HepG2 (cell line): Measurements from ENCODE around the gene CPNE8. TPM values are rescaled to one million over a fixed set of nuclear protein-coding genes. Genes with fewer than 3 reads are reported as not detected.

Experiments
- ATAC-seq: fragments of 200-7000 bp; cut with Tn5 transposase; 3 replicates; pipeline ENCODE4 v1.9.1; 2020; ENCODE audit warnings: mild to moderate bottlenecking, moderate library complexity
- BruUV-seq: library from RNA; stranded (reverse); fragments of 400-500 nt; replicated peaks from 2 replicates; lab custom pipeline; 2021; lab: Mats Ljungman, UMichigan
- CTCF ChIA-PET: fragments of 300-600 bp; formaldehyde crosslinking; extraction: SDS; loops from one replicate; lab custom pipeline; 2021; ENCODE audit warnings: low total read pairs, inconsistent platforms, low intra/inter-chr PET ratio; lab: Yijun Ruan, JAX
- POLR2A ChIA-PET: fragments of 350-600 bp; sonication (Branson Sonifier 250); formaldehyde crosslinking; loops from one replicate; lab custom pipeline; 2020; ENCODE audit warnings: antibody characterized with exemption, inconsistent platforms; lab: Yijun Ruan, JAX
- DNase-seq: peaks from one replicate; pipeline ENCODE4 v3.0.0-alpha.2; 2015; ENCODE audit warnings: low spot score
- FAIRE-seq: peaks from 3 replicates; lab custom pipeline; 2011; peaks lifted over from hg19 to GRCh38; lab: Jason Lieb, UNC
- H2AFZ ChIP-seq: one replicate; pipeline ENCODE4 v1.6.1; 2011; ENCODE audit warnings: low read length, inconsistent platforms
- H3K27ac ChIP-seq: fragments of 300-600 bp; 3 replicates; pipeline ENCODE4 v1.8.0; 2011; ENCODE audit warnings: mixed run types, mild to moderate bottlenecking, mixed read lengths, low read length, inconsistent platforms; ENCODE audit not compliant: insufficient read depth; ENCODE audit errors: extremely low read length
- H3K27me3 ChIP-seq, 2 experiments: fragments of 200-600 bp in 1 of 2; 2 replicates in 1 of 2; 3 replicates in 1 of 2; pipeline versions ENCODE4 v1.6.0 to v1.8.0; 2011; ENCODE audit warnings: low read length in 2 of 2, mild to moderate bottlenecking in 2 of 2, moderate library complexity in 2 of 2, inconsistent platforms in 1 of 2; ENCODE audit not compliant: insufficient read depth in 2 of 2, control insufficient read depth in 1 of 2
- H3K36me3 ChIP-seq, 2 experiments: fragments of 200-600 bp in 1 of 2; replicated peaks in 1 of 2; 2 replicates in 1 of 2; 3 replicates in 1 of 2; pipeline versions ENCODE4 v1.5.1 to v1.8.0; 2011; ENCODE audit warnings: low read length in 2 of 2, inconsistent platforms in 1 of 2; ENCODE audit not compliant: insufficient read depth in 2 of 2, control insufficient read depth in 1 of 2
- H3K4me1 ChIP-seq: 2 replicates; pipeline ENCODE4 v1.5.1; 2012; ENCODE audit warnings: low read length, inconsistent platforms; ENCODE audit not compliant: insufficient read depth
- H3K4me2 ChIP-seq: 2 replicates; pipeline ENCODE4 v1.6.0; 2011; ENCODE audit warnings: low read depth, low read length, inconsistent platforms
- H3K4me3 ChIP-seq, 3 experiments: fragments of 200-600 bp in 1 of 3; sonication (generic), shearing (Covaris generic) in 1 of 3; replicated peaks in 1 of 3; 2 replicates each; pipeline ENCODE4 v1.5.1; 2011 to 2016; ENCODE audit warnings: low read length in 3 of 3, inconsistent platforms in 2 of 3, low read depth in 2 of 3, mild to moderate bottlenecking in 2 of 3, control low read depth in 1 of 3, mixed read lengths in 1 of 3; ENCODE audit not compliant: insufficient read depth in 1 of 3
- H3K79me2 ChIP-seq: one replicate; pipeline ENCODE4 v1.6.1; 2011; ENCODE audit warnings: low read length, inconsistent platforms; ENCODE audit not compliant: insufficient read depth
- H3K9ac ChIP-seq: 2 replicates; pipeline ENCODE4 v1.6.0; 2011; ENCODE audit warnings: mild to moderate bottlenecking, low read depth, low read length, inconsistent platforms; ENCODE audit not compliant: insufficient read depth
- H3K9me3 ChIP-seq: 2 replicates; pipeline ENCODE4 v1.5.1; 2012; ENCODE audit warnings: mild to moderate bottlenecking, low read length
- H4K20me1 ChIP-seq: 2 replicates; pipeline ENCODE4 v1.6.0; 2011; ENCODE audit warnings: inconsistent platforms, mild to moderate bottlenecking, low read length, moderate library complexity; ENCODE audit not compliant: insufficient read depth
- E2F2 ChIP-seq: sonication (generic); formaldehyde crosslinking; IDR thresholded peaks from 2 replicates; pipeline ENCODE4 v1.4.0; 2020; ENCODE audit warnings: missing genetic modification reagents, borderline replicate concordance
- NBN ChIP-seq: fragments of 450-650 bp; conservative IDR thresholded peaks from 2 replicates; pipeline ENCODE4 v1.6.1; 2017
- NFKB2 ChIP-seq: sonication (generic); formaldehyde crosslinking; IDR thresholded peaks from 2 replicates; pipeline ENCODE4 v1.4.0; 2020; ENCODE audit warnings: missing genetic modification reagents, borderline replicate concordance
- RFX5 ChIP-seq: IDR thresholded peaks from 2 replicates; pipeline ENCODE4 v1.6.1; 2011; ENCODE audit warnings: low read depth, low read length, improper control_type of control experiment
- ZBTB4 ChIP-seq: sonication (generic); formaldehyde crosslinking; IDR thresholded peaks from 2 replicates; pipeline ENCODE4 v1.4.0; 2020; ENCODE audit warnings: missing genetic modification reagents, mild to moderate bottlenecking, borderline replicate concordance
- ZNF230 ChIP-seq: sonication (generic); formaldehyde crosslinking; IDR thresholded peaks from 2 replicates; pipeline ENCODE4 v1.4.0; 2020; ENCODE audit warnings: mild to moderate bottlenecking, missing genetic modification reagents
- ZNF264 ChIP-seq: sonication (generic); formaldehyde crosslinking; IDR thresholded peaks from 2 replicates; pipeline ENCODE4 v1.4.0; 2020; ENCODE audit warnings: missing genetic modification reagents
- ZNF431 ChIP-seq: sonication (generic); formaldehyde crosslinking; IDR thresholded peaks from 2 replicates; pipeline ENCODE4 v1.9.0; 2022; ENCODE audit warnings: missing genetic modification reagents, low read depth, mild to moderate bottlenecking, borderline replicate concordance
- ZNF552 ChIP-seq: sonication (generic); formaldehyde crosslinking; IDR thresholded peaks from 2 replicates; pipeline ENCODE4 v1.9.0; 2022; ENCODE audit warnings: missing genetic modification reagents, mild to moderate bottlenecking, borderline replicate concordance
- ZNF784 ChIP-seq: sonication (generic); formaldehyde crosslinking; IDR thresholded peaks from 2 replicates; pipeline ENCODE4 v1.5.1; 2020; ENCODE audit warnings: missing genetic modification reagents, mild to moderate bottlenecking, borderline replicate concordance
- WGBS: methylation state at CpG from one replicate; pipeline ENCODE4 v1.1.6; 2017; ENCODE audit warnings: low lambda C conversion rate; 5-methylcytosine and 5-hydroxymethylcytosine counted together
- in situ Hi-C: cut with HindIII; loops from 2 replicates; pipeline ENCODE4 v1.10.0; 2017; ENCODE audit warnings: low pct_unique_long_range_greater_than_20kb; ENCODE audit not compliant: extremely low pct_ligation_motif_present
- intact Hi-C: fragments of 100-400 bp; cut with micrococcal nuclease; formaldehyde crosslinking; loops from one replicate; pipeline ENCODE4 v1.10.0; 2022; ENCODE audit not compliant: unreplicated experiment
- polyA plus RNA-seq, 8 experiments: library from polyadenylated mRNA; depleted of rRNA in 3 of 8; stranded (reverse) in 7 of 8; unstranded in 1 of 8; fragments of >200 nt; fragmentation: Illumina TruSeq in 4 of 8; extraction: Trizol in 4 of 8; gene quantifications; 2 replicates each; pipeline versions ENCODE4 v1.2.1 to v1.2.3, GENCODE V29; 2011 to 2016; ENCODE audit warnings: low read depth in 4 of 8, missing spikeins in 1 of 8, mixed read lengths in 1 of 8; ENCODE audit not compliant: insufficient read depth in 1 of 8
- total RNA-seq, 5 experiments: library from RNA; depleted of rRNA; stranded (reverse); fragments of >200 nt; fragmentation: Illumina TruSeq; extraction: Trizol; gene quantifications; 2 replicates each; pipeline ENCODE4 v1.2.3, GENCODE V29; 2016; ENCODE audit warnings: low read depth in 1 of 5
- TF ChIP-seq, protein P1 (sequence below): sonication (generic); formaldehyde crosslinking; IDR thresholded peaks from 2 replicates; pipeline ENCODE4 v1.5.0; 2020; ENCODE audit warnings: missing genetic modification reagents

Gene CPNE8
- total and polyA plus RNA-seq, 2 of the 13 experiments (the other 11 are each of a cell fraction or from before 2014, with no cell fraction given): 2.4 to 2.7 TPM

DNA sequence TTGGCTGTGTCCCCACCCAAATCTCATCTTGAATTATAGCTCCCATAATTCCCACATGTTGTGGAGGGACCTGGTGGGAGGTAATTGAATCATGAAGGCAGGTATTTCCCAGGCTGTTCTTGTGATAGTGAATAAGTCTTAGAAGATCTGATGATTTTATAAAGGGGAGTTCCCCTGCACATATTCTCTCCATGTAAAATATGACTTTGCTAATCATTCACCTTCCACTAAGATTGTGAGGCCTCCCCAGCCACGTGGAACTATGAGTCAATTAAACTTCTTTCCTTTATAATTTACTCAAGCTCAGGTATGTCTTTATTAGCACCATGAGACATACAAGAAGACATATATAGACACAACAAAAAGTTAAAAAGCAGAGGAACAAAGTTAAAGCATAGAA is 120.0 kb downstream of the CPNE8 start:
- WGBS: 9% methylated on average over 1 of the region's 1 CpG
- no peak overlapping the region for H3K4me3 ChIP-seq
- H3K27me3 ChIP-seq: no peaks in the 10 kb centered on the region
- no peaks in the 10 kb centered on the region for H3K36me3 ChIP-seq
- intact Hi-C loops: no loop called here
- no peak overlapping the region for H2AFZ ChIP-seq
- no peak for DNase-seq
- H3K27ac ChIP-seq: no peak overlapping the region
- H3K9ac ChIP-seq: no peak overlapping the region
- no peak for ATAC-seq
- no peak for FAIRE-seq
- in situ Hi-C loops: no loop called here
- no TSS peak for BruUV-seq
- no peaks in the 10 kb centered on the region for H4K20me1 ChIP-seq
- TF ChIP-seq RFX5 (no peak), ZNF431 (CRISPR knock-in tag) (no peak), ZNF552 (CRISPR knock-in tag) (no peak), NFKB2 (CRISPR knock-in tag) (no peak), ZNF264 (no peak), NBN (no peak), ZBTB4 (no peak), ZNF784 (CRISPR knock-in tag) (no peak), ZNF230 (CRISPR knock-in tag) (no peak), E2F2 (CRISPR knock-in tag) (no peak)
- TF ChIP-seq, protein P1, sequence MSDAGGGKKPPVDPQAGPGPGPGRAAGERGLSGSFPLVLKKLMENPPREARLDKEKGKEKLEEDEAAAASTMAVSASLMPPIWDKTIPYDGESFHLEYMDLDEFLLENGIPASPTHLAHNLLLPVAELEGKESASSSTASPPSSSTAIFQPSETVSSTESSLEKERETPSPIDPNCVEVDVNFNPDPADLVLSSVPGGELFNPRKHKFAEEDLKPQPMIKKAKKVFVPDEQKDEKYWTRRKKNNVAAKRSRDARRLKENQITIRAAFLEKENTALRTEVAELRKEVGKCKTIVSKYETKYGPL (CRISPR knock-in tag): no peak
- no peak overlapping the region for H3K4me2 ChIP-seq
- ChIA-PET POLR2A (no interaction called here), CTCF (no interaction called here)
- H3K9me3 ChIP-seq: peaks cover 28% of the 10 kb centered on the region; the same call in 1 of the 2 replicates
- H3K79me2 ChIP-seq: no peaks in the 10 kb centered on the region
- no peaks in the 10 kb centered on the region for H3K4me1 ChIP-seq
